ENCODE measurements around the gene TRIP11.

The TRIP11 gene

GRCh38 chr14:91940209-91940608 is 99.7 kb downstream of the TRIP11 start:
- no peak overlapping the region for H3K18ac ChIP-seq (ENCODE audit: low read length)
- no peak overlapping the region for H3K4ac ChIP-seq (ENCODE audit: low read depth, low read length)
- H3K9ac ChIP-seq (ENCODE audit: low read length): no peak overlapping the region
- H4K5ac ChIP-seq (ENCODE audit: low read length): no peak overlapping the region
- H3K4me1 ChIP-seq (ENCODE audit: control insufficient read depth, low read depth, low read length): peaks cover 3% of the 10 kb centered on the region
- H3K4me3 ChIP-seq (ENCODE audit: low read length): no peak overlapping the region
- H3K27ac ChIP-seq (ENCODE audit: low read depth, low read length): no peak overlapping the region
- no peaks in the 10 kb centered on the region for H3K79me2 ChIP-seq (ENCODE audit: control insufficient read depth, insufficient read depth, low read length)
- no peaks in the 10 kb centered on the region for H3K27me3 ChIP-seq (ENCODE audit: insufficient read depth, low read length, poor library complexity)
- no peaks in the 10 kb centered on the region for H3K79me1 ChIP-seq (ENCODE audit: low read length)
- no peak overlapping the region for H2BK15ac ChIP-seq (replicated peaks; ENCODE audit: low read depth)
- no peak for DNase-seq
- H2BK5ac ChIP-seq (ENCODE audit: low read length): no peak overlapping the region
- H4K8ac ChIP-seq (ENCODE audit: low read depth, low read length): no peak overlapping the region
- WGBS (ENCODE audit: extremely low coverage, insufficient coverage, low lambda C conversion rate): no CpG with 5 or more reads among the region's 3 CpGs
- no peak overlapping the region for H2AK5ac ChIP-seq (ENCODE audit: low read length)
- H2BK120ac ChIP-seq (ENCODE audit: low read depth, low read length): no peak overlapping the region
- no peak overlapping the region for H3K4me2 ChIP-seq (ENCODE audit: low read length)
- H3K36me3 ChIP-seq (ENCODE audit: control insufficient read depth, insufficient read depth, low read length): no peaks in the 10 kb centered on the region
- no peak overlapping the region for H3K23ac ChIP-seq (ENCODE audit: low read length)
- H3K56ac ChIP-seq (ENCODE audit: low read length): no peak overlapping the region

- Histone ChIP-seq H3K9ac (ENCODE audit: low read length) (no peak overlapping the region), H3K56ac (ENCODE audit: low read length) (no peak overlapping the region), H3K18ac (ENCODE audit: low read length) (no peak overlapping the region), H2BK120ac (ENCODE audit: low read depth, low read length) (no peak overlapping the region), H3K79me1 (ENCODE audit: low read length) (no peaks in the 10 kb centered on the region), H4K5ac (ENCODE audit: low read length) (no peak overlapping the region), H3K4me1 (ENCODE audit: control insufficient read depth, low read depth, low read length) (peaks cover 10% of the 10 kb centered on the region), H2AK5ac (ENCODE audit: low read length) (no peak overlapping the region), H3K79me2 (ENCODE audit: control insufficient read depth, insufficient read depth, low read length) (no peaks in the 10 kb centered on the region), H2BK5ac (ENCODE audit: low read length) (no peak overlapping the region), H3K27ac (ENCODE audit: low read depth, low read length) (no peak overlapping the region), H3K4me3 (ENCODE audit: low read length) (no peak overlapping the region), H4K8ac (ENCODE audit: low read depth, low read length) (no peak overlapping the region), H3K4me2 (ENCODE audit: low read length) (no peak overlapping the region), H3K4ac (ENCODE audit: low read depth, low read length) (no peak overlapping the region), H3K27me3 (ENCODE audit: insufficient read depth, low read length, poor library complexity) (no peaks in the 10 kb centered on the region), H3K36me3 (ENCODE audit: control insufficient read depth, insufficient read depth, low read length) (no peaks in the 10 kb centered on the region), H3K23ac (ENCODE audit: low read length) (no peak overlapping the region), H2BK15ac (replicated peaks; ENCODE audit: low read depth) (no peak overlapping the region)
- DNase-seq: no peak
- WGBS (ENCODE audit: extremely low coverage, insufficient coverage, low lambda C conversion rate): no CpG with 5 or more reads among the region's 6 CpGs
Measured at GRCh38 chr14:91935586-91935985, 104.3 kb downstream of the TRIP11 start.

- H3K23ac ChIP-seq (ENCODE audit: low read length): no peak overlapping the region
- H4K8ac ChIP-seq (ENCODE audit: low read depth, low read length): no peak overlapping the region
- H3K36me3 ChIP-seq (ENCODE audit: control insufficient read depth, insufficient read depth, low read length): no peaks in the 10 kb centered on the region
- H2BK5ac ChIP-seq (ENCODE audit: low read length): no peak overlapping the region
- H3K27ac ChIP-seq (ENCODE audit: low read depth, low read length): no peak overlapping the region
- no peak overlapping the region for H3K18ac ChIP-seq (ENCODE audit: low read length)
- no peak overlapping the region for H2BK120ac ChIP-seq (ENCODE audit: low read depth, low read length)
- H3K4me1 ChIP-seq (ENCODE audit: control insufficient read depth, low read depth, low read length): peaks cover 14% of the 10 kb centered on the region
- H3K4ac ChIP-seq (ENCODE audit: low read depth, low read length): no peak overlapping the region
- H3K4me3 ChIP-seq (ENCODE audit: low read length): no peak overlapping the region
- H3K4me2 ChIP-seq (ENCODE audit: low read length): no peak overlapping the region
- no peak overlapping the region for H4K5ac ChIP-seq (ENCODE audit: low read length)
- H3K56ac ChIP-seq (ENCODE audit: low read length): no peak overlapping the region
- no peak overlapping the region for H2BK15ac ChIP-seq (replicated peaks; ENCODE audit: low read depth)
- no peak for DNase-seq
- no peaks in the 10 kb centered on the region for H3K27me3 ChIP-seq (ENCODE audit: insufficient read depth, low read length, poor library complexity)
- H3K79me1 ChIP-seq (ENCODE audit: low read length): no peaks in the 10 kb centered on the region
- no CpG with 5 or more reads among the region's 8 CpGs for WGBS (ENCODE audit: extremely low coverage, insufficient coverage, low lambda C conversion rate)
- H3K9ac ChIP-seq (ENCODE audit: low read length): no peak overlapping the region
- no peaks in the 10 kb centered on the region for H3K79me2 ChIP-seq (ENCODE audit: control insufficient read depth, insufficient read depth, low read length)
- no peak overlapping the region for H2AK5ac ChIP-seq (ENCODE audit: low read length)
Measured at GRCh38 chr14:91934554-91935285, 105.1 kb downstream of the TRIP11 start.

GRCh38 chr14:91931478-91932088 is 108.3 kb downstream of the TRIP11 start:
- Histone ChIP-seq H3K79me2 (ENCODE audit: control insufficient read depth, insufficient read depth, low read length) (no peaks in the 10 kb centered on the region), H2AK5ac (ENCODE audit: low read length) (peak overlapping the region; percentile 91), H3K4me3 (ENCODE audit: low read length) (no peak overlapping the region), H3K4me2 (ENCODE audit: low read length) (no peak overlapping the region), H4K5ac (ENCODE audit: low read length) (peak overlapping the region; percentile 99), H3K36me3 (ENCODE audit: control insufficient read depth, insufficient read depth, low read length) (no peaks in the 10 kb centered on the region), H3K18ac (ENCODE audit: low read length) (no peak overlapping the region), H3K9ac (ENCODE audit: low read length) (no peak overlapping the region), H3K4ac (ENCODE audit: low read depth, low read length) (no peak overlapping the region), H3K23ac (ENCODE audit: low read length) (no peak overlapping the region), H4K8ac (ENCODE audit: low read depth, low read length) (no peak overlapping the region), H3K4me1 (ENCODE audit: control insufficient read depth, low read depth, low read length) (peaks cover 14% of the 10 kb centered on the region), H2BK5ac (ENCODE audit: low read length) (peak overlapping the region; percentile 88), H3K27me3 (ENCODE audit: insufficient read depth, low read length, poor library complexity) (no peaks in the 10 kb centered on the region), H3K79me1 (ENCODE audit: low read length) (no peaks in the 10 kb centered on the region), H2BK15ac (replicated peaks; ENCODE audit: low read depth) (no peak overlapping the region), H3K56ac (ENCODE audit: low read length) (peak overlapping the region; percentile 81), H3K27ac (ENCODE audit: low read depth, low read length) (peak overlapping the region; percentile 60), H2BK120ac (ENCODE audit: low read depth, low read length) (no peak overlapping the region)
- no peak for DNase-seq
- WGBS (ENCODE audit: extremely low coverage, insufficient coverage, low lambda C conversion rate): no CpG with 5 or more reads among the region's 11 CpGs

- no peak for DNase-seq
- Histone ChIP-seq H4K5ac (ENCODE audit: low read length) (no peak overlapping the region), H3K18ac (ENCODE audit: low read length) (peak overlapping the region; percentile 32), H2BK5ac (ENCODE audit: low read length) (no peak overlapping the region), H3K4ac (ENCODE audit: low read depth, low read length) (no peak overlapping the region), H3K36me3 (ENCODE audit: control insufficient read depth, insufficient read depth, low read length) (no peaks in the 10 kb centered on the region), H3K56ac (ENCODE audit: low read length) (no peak overlapping the region), H2BK15ac (replicated peaks; ENCODE audit: low read depth) (no peak overlapping the region), H3K4me3 (ENCODE audit: low read length) (no peak overlapping the region), H3K79me2 (ENCODE audit: control insufficient read depth, insufficient read depth, low read length) (no peaks in the 10 kb centered on the region), H3K23ac (ENCODE audit: low read length) (no peak overlapping the region), H4K8ac (ENCODE audit: low read depth, low read length) (no peak overlapping the region), H3K4me2 (ENCODE audit: low read length) (no peak overlapping the region), H3K9ac (ENCODE audit: low read length) (no peak overlapping the region), H3K27me3 (ENCODE audit: insufficient read depth, low read length, poor library complexity) (no peaks in the 10 kb centered on the region), H3K4me1 (ENCODE audit: control insufficient read depth, low read depth, low read length) (peaks cover 14% of the 10 kb centered on the region), H3K27ac (ENCODE audit: low read depth, low read length) (no peak overlapping the region), H2AK5ac (ENCODE audit: low read length) (no peak overlapping the region), H3K79me1 (ENCODE audit: low read length) (no peaks in the 10 kb centered on the region), H2BK120ac (ENCODE audit: low read depth, low read length) (no peak overlapping the region)
- no CpG with 5 or more reads among the region's 3 CpGs for WGBS (ENCODE audit: extremely low coverage, insufficient coverage, low lambda C conversion rate)
Measured at GRCh38 chr14:91929700-91930099, 110.2 kb downstream of the TRIP11 start.

Measured in mesendoderm (in vitro differentiated cells).